Testis (tissue), 2 donors: ENCODE results near the gene ZFPM1.

Experiments used
- CTCF ChIP-seq, 3 experiments: fragments of 450-650 bp in 2 of 3; fragments of 200-600 bp in 1 of 3; sonication (generic) in 1 of 3; IDR thresholded peaks; one replicate each; pipeline ENCODE4 v1.5.1; 2016 to 2019; ENCODE audit warnings: antibody characterized with exemption in 3 of 3, mild to moderate bottlenecking in 2 of 3, moderate library complexity in 1 of 3
- POLR2A ChIP-seq: fragments of 450-650 bp; IDR thresholded peaks from one replicate; pipeline ENCODE4 v1.6.1; 2017; ENCODE audit warnings: antibody characterized with exemption, mild to moderate bottlenecking, moderate library complexity

- TF ChIP-seq POLR2A = no peak
- TF ChIP-seq CTCF (IDR thresholded peaks at IDR 0.05) = no peak
Observed at GRCh38 chr16:88471575-88471974, 18.5 kb downstream of the ZFPM1 start.
